ENCODE measurements around the gene CNMD. TPM values are rescaled to one million over a fixed set of nuclear protein-coding genes. Genes with fewer than 3 reads are reported as not detected.
A peak's percentile ranks its signal among the peaks of the same experiment; 100 is the strongest.

The CNMD gene
- total RNA-seq, 1 experiment from 2014 or later: 2.6 TPM

GRCh38 chr13:52669677-52670076, 69.9 kb downstream of the CNMD start:
- no peak overlapping the region for H3K27ac ChIP-seq (ENCODE audit: low read depth, low read length, poor library complexity, severe bottlenecking)
- BruUV-seq (replicated peaks): no TSS peak
- CTCF ChIA-PET: no interaction called here
- POLR2A ChIA-PET (ENCODE audit: low non-redundant PET): no interaction called here
- TF ChIP-seq CTCF (conservative IDR thresholded peaks at IDR 0.05; ENCODE audit: low read depth, low read length) (no peak), EZH2 (IDR thresholded peaks at IDR 0.05; ENCODE audit: borderline replicate concordance, low read depth, low read length, poor library complexity, severe bottlenecking) (no peak)
- no peak for DNase-seq (ENCODE audit: low spot score)
- no peaks in the 10 kb centered on the region for H3K9me3 ChIP-seq (ENCODE audit: low read depth, low read length, poor library complexity, severe bottlenecking)
- no peak overlapping the region for H3K4me3 ChIP-seq (ENCODE audit: low read depth, low read length, poor library complexity, severe bottlenecking)
- peaks cover 43% of the 10 kb centered on the region for H3K36me3 ChIP-seq (ENCODE audit: insufficient read depth, low read length, poor library complexity, severe bottlenecking)
- no peaks in the 10 kb centered on the region for H3K27me3 ChIP-seq (replicated peaks; ENCODE audit: insufficient read depth, low read depth, low read length, poor library complexity)
- intact Hi-C loops (cut with micrococcal nuclease; ENCODE audit: unreplicated experiment): loop anchor here (5.0 to 10.0 kb wide), 3 partner anchors 138 to 535 kb away; no protein-coding TSS in a partner anchor
- H3K4me1 ChIP-seq (ENCODE audit: insufficient read depth, low read length, poor library complexity, severe bottlenecking): peaks cover 11% of the 10 kb centered on the region

GRCh38 chr13:52665325-52665724, 74.3 kb downstream of the CNMD start:
- BruUV-seq (replicated peaks): no TSS peak
- Histone ChIP-seq H3K9me3 (ENCODE audit: low read depth, low read length, poor library complexity, severe bottlenecking) (no peaks in the 10 kb centered on the region), H3K27me3 (replicated peaks; ENCODE audit: insufficient read depth, low read depth, low read length, poor library complexity) (no peaks in the 10 kb centered on the region), H3K4me3 (ENCODE audit: low read depth, low read length, poor library complexity, severe bottlenecking) (no peak overlapping the region), H3K36me3 (ENCODE audit: insufficient read depth, low read length, poor library complexity, severe bottlenecking) (peaks cover 78% of the 10 kb centered on the region), H3K27ac (ENCODE audit: low read depth, low read length, poor library complexity, severe bottlenecking) (no peak overlapping the region), H3K4me1 (ENCODE audit: insufficient read depth, low read length, poor library complexity, severe bottlenecking) (peaks cover 6% of the 10 kb centered on the region)
- ChIA-PET POLR2A (ENCODE audit: low non-redundant PET) (no interaction called here), CTCF (interaction anchor here (0.8 to 2.0 kb wide), 9 partner anchors 13 to 533 kb away, joined by 3 to 11 read pairs (median 4); partner anchors contain the start of gene SUGT1)
- peak; percentile 34 for DNase-seq (ENCODE audit: low spot score)
- intact Hi-C loops (cut with micrococcal nuclease; ENCODE audit: unreplicated experiment): loop anchor here (10.0 kb wide), 2 partner anchors 299 to 539 kb away; no protein-coding TSS in a partner anchor
- TF ChIP-seq CTCF (conservative IDR thresholded peaks at IDR 0.05; ENCODE audit: low read depth, low read length): peak; percentile 64
- TF ChIP-seq EZH2 (IDR thresholded peaks at IDR 0.05; ENCODE audit: borderline replicate concordance, low read depth, low read length, poor library complexity, severe bottlenecking): no peak

- no peaks in the 10 kb centered on the region for H3K9me3 ChIP-seq (ENCODE audit: low read depth, low read length, poor library complexity, severe bottlenecking)
- no peak for TF ChIP-seq EZH2 (IDR thresholded peaks at IDR 0.05; ENCODE audit: borderline replicate concordance, low read depth, low read length, poor library complexity, severe bottlenecking)
- no peak for TF ChIP-seq CTCF (conservative IDR thresholded peaks at IDR 0.05; ENCODE audit: low read depth, low read length)
- H3K36me3 ChIP-seq (ENCODE audit: insufficient read depth, low read length, poor library complexity, severe bottlenecking): peaks cover 79% of the 10 kb centered on the region
- no peaks in the 10 kb centered on the region for H3K27me3 ChIP-seq (replicated peaks; ENCODE audit: insufficient read depth, low read depth, low read length, poor library complexity)
- no peak for DNase-seq (ENCODE audit: low spot score)
- no TSS peak for BruUV-seq (replicated peaks)
- no peak overlapping the region for H3K27ac ChIP-seq (ENCODE audit: low read depth, low read length, poor library complexity, severe bottlenecking)
- intact Hi-C loops (cut with micrococcal nuclease; ENCODE audit: unreplicated experiment): loop anchor here (10.0 kb wide), 2 partner anchors 301 to 541 kb away; no protein-coding TSS in a partner anchor
- H3K4me3 ChIP-seq (ENCODE audit: low read depth, low read length, poor library complexity, severe bottlenecking): no peak overlapping the region
- POLR2A ChIA-PET (ENCODE audit: low non-redundant PET): interaction anchor here (0.6 kb wide), 1 partner anchor 45 kb away, joined by 3 read pairs; no protein-coding TSS in a partner anchor
- CTCF ChIA-PET: interaction anchor here (1.2 to 2.0 kb wide), 2 partner anchors 144 to 488 kb away, joined by 4 to 11 read pairs; no protein-coding TSS in a partner anchor
- peaks cover 6% of the 10 kb centered on the region for H3K4me1 ChIP-seq (ENCODE audit: insufficient read depth, low read length, poor library complexity, severe bottlenecking)
These were observed 75.3 kb downstream of the CNMD start for GRCh38 chr13:52664272-52664671.
